D721Med (cell line): ENCODE data around the gene FAM228A.

Source experiments
- DNase-seq: peaks from one replicate; pipeline ENCODE4 v3.0.0; 2011; ENCODE audit warnings: low spot score; ENCODE audit not compliant: insufficient read length
- FAIRE-seq: peaks from 2 replicates; lab custom pipeline; 2011; peaks lifted over from hg19 to GRCh38; lab: Jason Lieb, UNC
- TF ChIP-seq, protein P1 (sequence below): IDR thresholded peaks from 2 replicates; pipeline ENCODE4 v1.5.1; 2012; ENCODE audit warnings: mild to moderate bottlenecking, control low read depth; ENCODE audit not compliant: insufficient read depth; ENCODE audit errors: missing control alignments

Gene FAM228A

DNA sequence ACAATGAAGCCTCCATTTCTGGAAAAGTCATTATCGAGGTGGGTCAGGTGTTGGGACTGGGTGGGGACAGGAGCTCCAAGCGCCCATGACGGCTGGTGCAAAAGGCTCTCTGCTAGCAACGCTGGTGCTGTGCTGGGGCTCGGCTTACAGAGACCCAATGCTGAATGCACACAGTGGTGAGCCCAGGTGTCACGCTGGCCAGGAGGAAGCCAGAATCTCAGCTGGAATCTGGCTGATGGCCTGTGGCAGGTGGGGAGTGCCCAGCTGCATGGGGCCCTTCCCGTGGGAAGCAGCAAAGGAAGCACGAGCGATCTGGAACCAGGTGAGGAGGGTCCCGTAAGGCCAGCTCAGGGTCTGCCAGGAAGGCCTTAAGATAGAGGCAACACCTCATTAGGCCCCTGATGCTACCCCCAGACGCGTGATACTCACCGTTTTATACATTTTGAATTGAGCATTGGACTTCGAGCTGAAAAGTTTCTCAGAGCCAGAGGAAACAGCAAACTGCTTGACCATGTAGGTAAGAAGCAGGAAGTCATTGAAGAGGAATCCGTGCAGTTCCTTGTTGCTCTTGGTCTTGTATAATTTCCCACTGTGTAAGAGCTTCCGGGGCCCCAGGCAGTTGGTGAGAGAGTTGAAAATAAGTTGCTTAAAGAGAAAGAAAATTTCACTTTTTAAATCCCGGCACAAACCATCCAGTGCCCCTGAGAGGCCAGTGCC is 34.7 kb downstream of the FAM228A start:
- TF ChIP-seq, protein P1, sequence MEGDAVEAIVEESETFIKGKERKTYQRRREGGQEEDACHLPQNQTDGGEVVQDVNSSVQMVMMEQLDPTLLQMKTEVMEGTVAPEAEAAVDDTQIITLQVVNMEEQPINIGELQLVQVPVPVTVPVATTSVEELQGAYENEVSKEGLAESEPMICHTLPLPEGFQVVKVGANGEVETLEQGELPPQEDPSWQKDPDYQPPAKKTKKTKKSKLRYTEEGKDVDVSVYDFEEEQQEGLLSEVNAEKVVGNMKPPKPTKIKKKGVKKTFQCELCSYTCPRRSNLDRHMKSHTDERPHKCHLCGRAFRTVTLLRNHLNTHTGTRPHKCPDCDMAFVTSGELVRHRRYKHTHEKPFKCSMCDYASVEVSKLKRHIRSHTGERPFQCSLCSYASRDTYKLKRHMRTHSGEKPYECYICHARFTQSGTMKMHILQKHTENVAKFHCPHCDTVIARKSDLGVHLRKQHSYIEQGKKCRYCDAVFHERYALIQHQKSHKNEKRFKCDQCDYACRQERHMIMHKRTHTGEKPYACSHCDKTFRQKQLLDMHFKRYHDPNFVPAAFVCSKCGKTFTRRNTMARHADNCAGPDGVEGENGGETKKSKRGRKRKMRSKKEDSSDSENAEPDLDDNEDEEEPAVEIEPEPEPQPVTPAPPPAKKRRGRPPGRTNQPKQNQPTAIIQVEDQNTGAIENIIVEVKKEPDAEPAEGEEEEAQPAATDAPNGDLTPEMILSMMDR = no peak
- DNase-seq = no peak
- FAIRE-seq = no peak

DNA sequence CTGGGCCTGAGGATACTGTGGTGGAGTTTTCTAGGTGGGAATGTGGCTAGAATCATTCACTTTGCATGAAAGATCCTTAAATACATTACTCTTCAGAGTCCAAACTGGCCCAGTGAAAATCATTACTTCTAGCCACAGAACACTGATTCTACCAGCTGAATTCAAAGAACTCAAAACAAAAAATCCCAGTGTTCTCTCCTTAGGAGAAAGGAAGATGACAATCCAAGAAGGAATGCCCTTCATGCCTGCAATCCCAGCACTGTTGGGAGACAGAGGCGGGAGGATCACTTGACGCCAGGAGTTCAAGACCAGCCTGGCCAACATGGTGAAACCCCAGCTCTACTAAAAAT is 35.2 kb downstream of the FAM228A start:
- TF ChIP-seq, protein P1 = no peak
- no peak for FAIRE-seq
- no peak for DNase-seq

DNA sequence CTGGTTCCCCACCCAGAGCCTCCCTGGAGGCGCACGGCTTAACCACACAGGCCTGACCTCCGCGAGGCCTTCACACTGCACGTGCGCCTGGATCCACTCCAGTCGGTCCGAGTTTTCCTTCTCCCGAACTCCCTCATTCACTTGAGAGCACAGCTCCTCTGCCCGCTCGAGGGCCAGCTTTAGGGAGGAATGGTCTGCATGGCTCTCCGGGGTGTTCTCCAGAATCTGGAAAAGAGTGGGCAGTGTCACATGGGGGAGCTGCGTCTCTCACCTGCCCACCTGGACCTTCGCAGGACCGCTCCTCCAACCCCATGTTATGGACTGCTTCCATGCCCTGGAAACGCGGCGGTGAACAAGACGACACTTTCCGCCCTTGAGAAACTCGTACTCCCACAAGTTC is 35.9 kb downstream of the FAM228A start:
- DNase-seq (no peak), FAIRE-seq (no peak)
- TF ChIP-seq, protein P1 = no peak

DNA sequence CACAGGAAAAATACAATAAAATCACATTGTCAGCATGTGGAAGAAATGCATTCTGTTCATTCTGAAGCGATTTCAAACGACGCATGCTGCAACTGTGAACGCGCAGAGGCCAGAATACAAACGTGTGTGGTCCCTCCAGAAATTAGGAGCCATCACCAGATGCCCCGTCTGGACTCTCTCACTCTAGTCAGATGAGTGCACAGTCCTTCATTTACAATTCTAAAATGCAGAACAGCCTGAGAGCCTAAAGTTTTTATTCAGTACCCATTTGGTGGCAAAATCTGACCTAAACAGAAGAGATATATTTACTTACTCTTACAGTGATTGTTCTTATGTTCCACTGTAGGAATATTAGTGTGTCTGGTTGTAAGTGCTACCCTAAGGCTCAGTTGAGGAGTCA is 36.6 kb downstream of the FAM228A start:
- no peak for DNase-seq
- FAIRE-seq = no peak
- TF ChIP-seq, protein P1 = no peak

DNA sequence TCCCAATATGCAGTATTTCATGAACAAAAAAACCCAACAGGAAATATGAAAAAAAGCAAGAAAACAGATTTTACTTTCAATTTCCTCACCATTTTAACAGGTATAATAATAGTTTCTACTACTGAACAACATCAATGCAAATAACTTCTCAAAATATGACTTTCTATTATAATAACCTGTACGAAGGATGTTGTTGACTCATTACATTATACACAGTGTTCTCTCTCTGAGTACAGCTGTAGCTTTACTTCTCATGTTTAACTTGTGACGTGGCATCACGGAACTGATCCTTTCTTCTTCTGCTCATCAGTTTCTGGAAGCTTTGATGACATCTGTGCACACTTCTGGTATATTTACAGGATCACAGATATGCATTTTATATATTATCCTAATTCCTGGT is 40.0 kb downstream of the FAM228A start:
- TF ChIP-seq, protein P1 = no peak
- DNase-seq = no peak
- FAIRE-seq = no peak

DNA sequence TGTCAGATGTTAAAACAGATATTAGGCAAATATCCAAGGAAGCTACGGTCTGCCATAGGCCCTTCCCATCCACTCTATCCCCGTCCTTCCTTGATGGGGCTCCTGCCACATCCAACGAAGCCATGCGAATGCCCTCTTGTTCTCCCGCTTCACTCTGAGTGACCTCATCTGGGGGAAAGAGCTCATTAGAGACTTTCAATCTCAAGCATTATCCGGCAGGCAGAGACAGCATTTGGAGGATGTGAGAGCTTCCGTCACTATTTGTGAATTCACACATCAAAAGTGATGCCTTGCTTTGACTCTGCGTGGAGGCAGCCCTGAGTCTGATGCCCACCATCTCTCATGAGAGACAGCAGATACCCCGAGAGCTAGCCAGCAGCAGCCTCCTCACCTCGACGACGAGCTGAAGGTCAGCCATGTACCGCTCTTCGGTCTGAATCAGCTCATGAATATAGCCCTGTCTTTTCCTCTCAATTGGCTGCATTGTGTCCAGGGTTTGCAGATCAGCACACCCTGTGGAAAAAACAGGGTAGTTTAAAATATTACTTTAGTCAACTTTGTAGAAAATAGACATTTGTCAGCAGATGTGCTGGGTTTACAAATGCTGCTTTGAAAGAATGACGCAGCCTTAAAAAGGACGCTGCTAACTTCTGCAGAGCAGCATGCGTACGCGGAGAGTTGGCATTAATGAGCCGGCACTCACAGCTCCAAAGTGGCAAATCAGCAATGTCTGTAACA is 45.9 kb downstream of the FAM228A start:
- DNase-seq (no peak), FAIRE-seq (no peak)
- TF ChIP-seq, protein P1 = no peak
